Activated naive CD4-positive, alpha-beta T cell treated with anti-CD3 and anti-CD28 coated beads for 36 hours (primary cell): ENCODE results near the gene RABGGTA. TPM values are rescaled to one million over a fixed set of nuclear protein-coding genes. Genes with fewer than 3 reads are reported as not detected.

ENCODE experiments used
- CTCF ChIA-PET: fragments of 350-600 bp; sonication (Branson Sonifier 250); formaldehyde crosslinking; loops from one replicate; lab custom pipeline; 2021; ENCODE audit warnings: antibody characterized with exemption; lab: Charles Lee
- DNase-seq: peaks from one replicate; pipeline ENCODE4 v3.0.0-alpha.2; 2020
- H3K27ac Mint-ChIP-seq: one replicate; pipeline ENCODE4 v1.8.0; 2021; ENCODE audit warnings: mild to moderate bottlenecking, mixed read lengths
- H3K27me3 Mint-ChIP-seq: one replicate; pipeline ENCODE4 v1.8.0; 2021; ENCODE audit warnings: low read depth, mixed read lengths
- H3K36me3 Mint-ChIP-seq: one replicate; pipeline ENCODE4 v1.8.0; 2021; ENCODE audit warnings: low read depth, mixed read lengths
- H3K4me1 Mint-ChIP-seq: one replicate; pipeline ENCODE4 v1.8.0; 2021; ENCODE audit warnings: low read depth, mixed read lengths
- H3K4me3 Mint-ChIP-seq: one replicate; pipeline ENCODE4 v1.8.0; 2021; ENCODE audit warnings: mild to moderate bottlenecking, moderate library complexity, mixed read lengths
- H3K9me3 Mint-ChIP-seq: one replicate; pipeline ENCODE4 v1.8.0; 2021; ENCODE audit warnings: mixed read lengths
- intact Hi-C: fragments of 100-400 bp; cut with micrococcal nuclease; formaldehyde crosslinking; loops from one replicate; pipeline ENCODE4 v1.15.1; 2023
- total RNA-seq, 2 experiments: library from RNA; stranded (reverse); gene quantifications; one replicate each; pipeline ENCODE4 v1.2.3, GENCODE V29; 2021

Gene RABGGTA
- total RNA-seq, 2 experiments from 2014 or later: 74.9 to 76.2 TPM

DNA sequence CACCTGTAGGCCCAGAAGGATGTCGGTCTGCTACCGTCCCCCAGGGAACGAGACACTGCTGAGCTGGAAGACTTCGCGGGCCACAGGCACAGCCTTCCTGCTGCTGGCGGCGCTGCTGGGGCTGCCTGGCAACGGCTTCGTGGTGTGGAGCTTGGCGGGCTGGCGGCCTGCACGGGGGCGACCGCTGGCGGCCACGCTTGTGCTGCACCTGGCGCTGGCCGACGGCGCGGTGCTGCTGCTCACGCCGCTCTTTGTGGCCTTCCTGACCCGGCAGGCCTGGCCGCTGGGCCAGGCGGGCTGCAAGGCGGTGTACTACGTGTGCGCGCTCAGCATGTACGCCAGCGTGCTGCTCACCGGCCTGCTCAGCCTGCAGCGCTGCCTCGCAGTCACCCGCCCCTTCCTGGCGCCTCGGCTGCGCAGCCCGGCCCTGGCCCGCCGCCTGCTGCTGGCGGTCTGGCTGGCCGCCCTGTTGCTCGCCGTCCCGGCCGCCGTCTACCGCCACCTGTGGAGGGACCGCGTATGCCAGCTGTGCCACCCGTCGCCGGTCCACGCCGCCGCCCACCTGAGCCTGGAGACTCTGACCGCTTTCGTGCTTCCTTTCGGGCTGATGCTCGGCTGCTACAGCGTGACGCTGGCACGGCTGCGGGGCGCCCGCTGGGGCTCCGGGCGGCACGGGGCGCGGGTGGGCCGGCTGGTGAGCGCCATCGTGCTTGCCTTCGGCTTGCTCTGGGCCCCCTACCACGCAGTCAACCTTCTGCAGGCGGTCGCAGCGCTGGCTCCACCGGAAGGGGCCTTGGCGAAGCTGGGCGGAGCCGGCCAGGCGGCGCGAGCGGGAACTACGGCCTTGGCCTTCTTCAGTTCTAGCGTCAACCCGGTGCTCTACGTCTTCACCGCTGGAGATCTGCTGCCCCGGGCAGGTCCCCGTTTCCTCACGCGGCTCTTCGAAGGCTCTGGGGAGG lies 39.5 kb upstream of the RABGGTA start, which contains the start of gene LTB4R:
Gene LTB4R (plus strand): TSS at position 857 of the 959 bp plus-strand sequence. CDS start 4,150 bp downstream, outside the sequence.
- peaks cover 24% of the 10 kb centered on the region for H3K36me3 Mint-ChIP-seq
- intact Hi-C loops: loop anchor here (1.0 kb wide), 1 partner anchor 21 kb away; no protein-coding TSS in a partner anchor
- H3K9me3 Mint-ChIP-seq: no peaks in the 10 kb centered on the region

DNA sequence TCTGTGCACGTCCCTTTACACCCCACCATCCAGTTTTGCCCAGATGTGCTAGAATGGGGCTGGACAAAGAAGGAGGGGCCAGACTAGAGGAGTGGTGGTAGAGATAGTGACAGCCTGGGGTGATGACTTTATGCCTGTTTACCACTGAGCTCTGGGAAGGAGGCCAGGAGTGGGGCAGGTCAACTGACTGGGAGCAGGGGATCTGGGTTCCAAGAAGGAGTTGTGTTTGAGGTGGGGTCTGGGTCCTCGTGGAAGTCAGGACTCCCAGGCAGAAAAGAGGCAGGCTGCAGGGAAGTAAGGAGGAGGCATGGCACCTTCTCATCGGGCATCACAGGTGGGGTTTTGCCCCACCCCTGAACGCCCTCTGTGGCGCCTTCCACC lies 38.9 kb upstream of the RABGGTA start:
- Mint-ChIP-seq H3K4me1 (peaks cover 60% of the 10 kb centered on the region), H3K27me3 (no peaks in the 10 kb centered on the region), H3K9me3 (no peaks in the 10 kb centered on the region), H3K27ac (peak overlapping the region; percentile 39), H3K36me3 (peaks cover 30% of the 10 kb centered on the region), H3K4me3 (peak overlapping the region; percentile 71)
- intact Hi-C loops: no loop called here
- DNase-seq: no peak
- CTCF ChIA-PET: interaction anchor here (0.8 to 8.5 kb wide), 14 partner anchors 9 to 202 kb away, joined by 3 to 121 read pairs (median 14); partner anchors contain the start of genes ADCY4, CHMP4A, DHRS1 and MDP1

More for the DNA sequence above, 39.5 kb upstream of the RABGGTA start, which contains the start of gene LTB4R:
- CTCF ChIA-PET: interaction anchor here (0.8 to 8.5 kb wide), 16 partner anchors 10 to 203 kb away, joined by 3 to 121 read pairs (median 4); partner anchors contain the start of genes ADCY4, DHRS1, MDP1 and NOP9
- H3K4me1 Mint-ChIP-seq: peaks cover 64% of the 10 kb centered on the region
- peak; percentile 71 for DNase-seq
- peak within 1 kb of the TSS; percentile 71 for H3K4me3 Mint-ChIP-seq
- H3K27ac Mint-ChIP-seq: peak within 1 kb of the TSS; percentile 68
- no peaks in the 10 kb centered on the region for H3K27me3 Mint-ChIP-seq

DNA sequence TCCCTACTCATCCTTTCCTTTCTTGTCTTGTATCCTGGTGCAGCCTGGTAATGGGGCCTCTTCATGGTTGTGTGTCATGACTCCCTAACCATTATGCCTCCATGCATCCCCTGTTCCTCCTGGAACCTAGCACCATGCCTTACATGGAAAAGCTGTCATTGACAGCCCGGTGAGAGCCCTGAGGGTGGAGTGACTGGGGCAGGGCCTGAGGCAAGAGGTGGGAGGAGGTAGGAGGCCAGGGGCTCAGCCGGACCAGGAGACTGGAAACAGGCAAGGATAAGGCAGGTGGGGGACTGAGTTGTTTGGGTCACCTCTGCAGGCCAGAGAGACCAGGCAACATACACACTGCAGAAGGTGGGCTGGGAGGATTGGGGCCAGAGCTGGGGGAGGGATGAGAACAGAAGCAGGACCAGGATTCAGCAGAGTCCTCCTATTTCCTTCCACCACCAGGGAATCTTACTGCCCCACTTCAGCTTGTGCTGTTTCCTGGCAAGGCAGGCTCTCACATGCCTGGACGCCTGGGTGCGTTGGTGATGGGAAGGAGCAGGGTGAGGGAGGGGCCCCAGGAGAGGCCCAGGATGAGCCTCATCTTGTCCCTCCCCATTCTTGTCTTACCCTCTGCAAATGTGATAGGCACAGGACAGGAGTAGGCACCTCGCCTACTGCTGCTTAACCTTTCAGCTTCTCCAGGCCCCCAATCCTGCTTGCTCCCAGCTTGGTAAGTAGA lies 38.3 kb upstream of the RABGGTA start, which contains the start of gene LTB4R2:
Gene LTB4R2 (plus strand): TSS at position 603 of the 727 bp plus-strand sequence. CDS start 525 bp downstream, outside the sequence.
- H3K36me3 Mint-ChIP-seq: peaks cover 34% of the 10 kb centered on the region
- no peaks in the 10 kb centered on the region for H3K27me3 Mint-ChIP-seq
- no peak for DNase-seq
- H3K27ac Mint-ChIP-seq: peak within 1 kb of the TSS; percentile 39
- CTCF ChIA-PET: interaction anchor here (0.8 to 8.5 kb wide), 21 partner anchors 9 to 219 kb away, joined by 3 to 121 read pairs (median 11); partner anchors contain the start of genes ADCY4, CHMP4A, DHRS1 and KHNYN
- H3K9me3 Mint-ChIP-seq: no peaks in the 10 kb centered on the region
- H3K4me1 Mint-ChIP-seq: peaks cover 58% of the 10 kb centered on the region
- intact Hi-C loops: no loop called here
- peak within 1 kb of the TSS; percentile 71 for H3K4me3 Mint-ChIP-seq

DNA sequence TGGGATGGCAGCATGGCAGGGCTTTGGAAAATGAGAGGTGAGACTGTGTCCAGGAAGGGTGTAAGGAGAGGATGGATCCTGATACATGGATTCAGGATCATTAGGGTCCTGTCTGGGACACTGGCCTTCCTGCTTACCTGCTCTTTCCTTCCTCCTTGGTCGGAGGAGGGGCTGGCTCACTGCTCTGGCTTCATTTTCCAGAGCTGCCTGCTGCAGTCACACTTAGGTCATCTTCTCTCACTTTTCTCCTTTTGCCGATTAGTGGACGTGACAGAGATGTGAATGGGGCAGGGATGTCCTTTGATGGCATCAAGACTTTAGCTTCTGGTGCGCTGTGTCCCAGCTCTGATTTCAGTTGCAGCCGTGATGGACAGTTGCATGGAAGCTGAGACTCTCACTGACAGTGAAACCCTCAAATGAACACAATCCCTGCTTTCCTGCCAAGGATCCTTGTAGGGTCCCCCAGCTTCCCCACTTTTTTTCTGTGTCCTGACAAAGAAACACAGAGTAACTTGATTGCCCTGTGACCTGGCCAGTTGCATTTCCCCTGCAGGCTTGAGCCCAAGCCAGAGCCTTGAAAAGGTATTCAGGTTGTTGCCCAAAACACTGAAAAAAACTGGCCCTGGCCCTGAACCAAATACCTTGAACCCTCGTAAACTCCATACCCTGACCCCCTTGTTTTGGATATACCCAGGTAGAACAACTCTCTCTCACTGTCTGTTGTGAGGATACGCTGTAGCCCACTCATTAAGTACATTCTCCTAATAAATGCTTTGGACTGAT lies 37.1 kb upstream of the RABGGTA start:
- H3K4me3 Mint-ChIP-seq: no peak overlapping the region
- H3K27ac Mint-ChIP-seq: no peak overlapping the region
- DNase-seq: no peak
- intact Hi-C loops: loop anchor here (1.0 kb wide), 7 partner anchors 9 to 250 kb away; partner anchors contain the start of genes DCAF11, DHRS1, MDP1 and NOP9
- no peaks in the 10 kb centered on the region for H3K9me3 Mint-ChIP-seq
- H3K27me3 Mint-ChIP-seq: no peaks in the 10 kb centered on the region
- H3K4me1 Mint-ChIP-seq: peaks cover 46% of the 10 kb centered on the region
- peaks cover 34% of the 10 kb centered on the region for H3K36me3 Mint-ChIP-seq
- CTCF ChIA-PET: interaction anchor here (0.7 to 8.5 kb wide), 41 partner anchors 8 to 250 kb away, joined by 3 to 121 read pairs (median 6); partner anchors contain the start of genes ADCY4, CHMP4A, DHRS1 and GMPR2

DNA sequence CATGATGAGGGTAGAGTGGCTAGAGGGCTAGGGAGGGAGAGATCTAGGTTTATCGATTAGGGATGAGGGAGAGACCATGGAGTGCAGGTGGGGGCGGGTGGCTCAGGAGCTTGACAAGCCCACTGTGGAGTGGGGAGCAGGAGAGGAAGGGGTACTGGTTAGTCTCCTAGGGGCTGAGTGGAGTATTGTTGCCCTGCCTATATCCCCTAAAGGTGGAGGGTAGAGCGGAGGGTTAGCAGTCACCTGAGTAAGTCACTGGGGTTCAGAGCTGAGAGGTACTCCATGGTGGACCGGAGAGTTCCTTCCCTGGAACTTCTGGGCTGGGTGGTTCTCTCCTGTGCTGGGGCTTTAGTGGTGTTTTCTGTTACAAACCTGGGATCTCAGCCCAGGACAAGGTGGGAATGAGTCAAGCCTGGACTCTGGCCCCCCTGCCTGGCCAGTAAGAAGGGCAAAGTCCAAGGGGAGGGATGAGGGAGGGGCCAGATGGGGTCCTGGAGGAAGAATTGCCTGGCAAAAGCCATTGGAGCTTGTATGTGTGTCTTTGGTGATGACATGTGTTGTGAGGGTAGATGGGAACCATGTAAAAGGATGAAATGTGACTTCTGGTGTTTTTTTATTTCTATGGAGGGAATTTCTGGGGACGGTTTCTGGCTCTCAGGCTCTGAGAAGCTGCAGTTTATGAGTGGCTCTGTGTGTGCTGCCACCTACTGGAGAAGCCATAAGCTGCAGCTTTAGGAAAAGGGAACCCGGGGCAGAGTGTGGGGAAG lies 36.4 kb upstream of the RABGGTA start, which contains the start of gene CIDEB:
Gene CIDEB (minus strand): TSS at position 403 of the 767 bp plus-strand sequence. CDS start 119 bp downstream, at position 284.
- intact Hi-C loops: loop anchor here (1.0 kb wide), 7 partner anchors 8 to 249 kb away; partner anchors contain the start of genes DCAF11, DHRS1, MDP1 and NOP9
- CTCF ChIA-PET: interaction anchor here (0.6 to 8.5 kb wide), 47 partner anchors 8 to 249 kb away, joined by 3 to 121 read pairs (median 5); partner anchors contain the start of genes ADCY4, CHMP4A, DHRS1 and GMPR2
- peak; percentile 83 for DNase-seq
- H3K9me3 Mint-ChIP-seq: no peaks in the 10 kb centered on the region
- H3K27me3 Mint-ChIP-seq: no peaks in the 10 kb centered on the region
- H3K27ac Mint-ChIP-seq: peak within 1 kb of the TSS; percentile 25
- H3K36me3 Mint-ChIP-seq: peaks cover 34% of the 10 kb centered on the region
- peaks cover 39% of the 10 kb centered on the region for H3K4me1 Mint-ChIP-seq
- no peak within 1 kb of the TSS for H3K4me3 Mint-ChIP-seq

DNA sequence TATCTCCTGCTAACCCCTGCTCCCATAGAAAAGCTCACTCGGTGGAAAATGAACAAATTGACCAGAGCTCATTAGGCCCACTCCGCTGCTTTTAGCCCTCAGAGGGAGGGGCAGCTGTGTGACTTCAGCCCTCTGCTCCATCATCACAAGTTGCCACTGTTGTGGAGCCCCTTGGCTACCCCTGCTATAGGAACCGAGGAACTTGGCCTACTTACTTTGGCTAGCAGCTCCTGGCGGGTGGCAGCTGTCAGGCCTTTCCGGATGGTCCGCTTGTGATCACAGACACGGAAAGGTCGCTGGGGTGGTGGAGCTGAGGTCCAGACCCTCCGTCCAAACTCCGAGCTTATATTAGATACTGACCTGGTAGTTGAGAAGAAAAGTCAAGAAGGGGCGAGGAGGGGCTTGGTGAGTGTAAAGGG lies 35.8 kb upstream of the RABGGTA start:
- Mint-ChIP-seq H3K4me1 (peaks cover 34% of the 10 kb centered on the region), H3K36me3 (peaks cover 35% of the 10 kb centered on the region), H3K27ac (no peak overlapping the region), H3K27me3 (no peaks in the 10 kb centered on the region), H3K9me3 (no peaks in the 10 kb centered on the region), H3K4me3 (no peak overlapping the region)
- CTCF ChIA-PET: interaction anchor here (0.7 to 8.5 kb wide), 22 partner anchors 9 to 190 kb away, joined by 3 to 121 read pairs (median 6); partner anchors contain the start of genes ADCY4, CHMP4A, KHNYN and MDP1
- no peak for DNase-seq
- intact Hi-C loops: no loop called here

DNA sequence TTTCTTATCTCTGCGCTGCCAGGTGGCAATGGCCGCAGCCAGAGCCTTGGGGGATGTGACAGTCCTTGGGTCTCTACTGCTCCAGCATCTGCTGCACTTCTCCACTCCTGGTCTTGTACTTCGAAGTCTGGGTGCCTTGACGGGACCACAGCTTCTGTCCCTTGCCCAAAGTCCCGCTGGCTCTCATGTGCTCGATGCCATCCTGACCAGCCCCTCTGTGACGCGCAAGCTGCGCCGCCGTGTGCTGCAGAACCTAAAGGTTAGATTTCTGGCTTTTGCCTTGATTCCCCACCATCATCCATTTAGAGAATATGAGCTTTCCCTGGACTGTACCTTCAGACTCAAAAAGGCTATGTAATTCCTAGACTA lies 32.6 kb upstream of the RABGGTA start:
- H3K27ac Mint-ChIP-seq: no peak overlapping the region
- H3K4me3 Mint-ChIP-seq: no peak overlapping the region
- CTCF ChIA-PET: interaction anchor here (0.8 to 1.6 kb wide), 5 partner anchors 27 to 133 kb away, joined by 3 to 7 read pairs (median 3); partner anchors contain the start of genes MDP1 and TINF2
- no peaks in the 10 kb centered on the region for H3K27me3 Mint-ChIP-seq
- DNase-seq: no peak
- H3K4me1 Mint-ChIP-seq: peaks cover 34% of the 10 kb centered on the region
- H3K9me3 Mint-ChIP-seq: no peaks in the 10 kb centered on the region
- intact Hi-C loops: no loop called here
- H3K36me3 Mint-ChIP-seq: peaks cover 37% of the 10 kb centered on the region

DNA sequence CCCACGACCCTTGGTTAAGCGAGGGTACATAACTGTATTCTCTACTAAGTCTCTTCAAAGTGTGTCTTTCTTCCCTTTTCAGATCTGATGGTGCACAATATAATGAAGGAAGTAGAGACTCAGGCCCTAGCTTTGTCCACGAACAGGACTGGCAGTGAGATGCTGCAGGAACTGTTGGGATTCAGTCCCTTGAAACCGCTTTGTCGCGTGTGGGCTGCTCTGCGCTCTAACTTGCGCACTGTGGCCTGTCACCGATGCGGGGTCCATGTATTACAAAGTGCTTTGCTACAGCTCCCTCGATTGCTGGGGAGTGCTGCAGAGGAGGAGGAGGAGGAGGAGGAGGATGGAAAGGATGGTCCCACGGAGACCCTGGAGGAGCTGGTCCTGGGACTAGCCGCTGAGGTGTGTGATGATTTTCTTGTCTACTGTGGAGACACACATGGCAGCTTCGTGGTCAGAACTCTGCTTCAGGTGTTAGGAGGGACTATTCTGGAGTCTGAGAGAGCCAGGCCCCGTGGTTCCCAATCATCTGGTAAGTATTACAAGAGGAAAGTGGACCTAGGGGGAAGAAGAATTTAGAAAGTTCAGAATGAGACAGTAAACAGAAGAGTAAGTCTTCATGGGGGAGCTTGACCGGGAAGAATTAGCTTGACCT lies 29.1 kb upstream of the RABGGTA start:
- Mint-ChIP-seq H3K9me3 (no peaks in the 10 kb centered on the region), H3K36me3 (peaks cover 23% of the 10 kb centered on the region), H3K4me1 (peaks cover 47% of the 10 kb centered on the region), H3K27me3 (no peaks in the 10 kb centered on the region), H3K4me3 (peak overlapping the region; percentile 87), H3K27ac (peak overlapping the region; percentile 52)
- intact Hi-C loops: no loop called here
- no peak for DNase-seq
- CTCF ChIA-PET: interaction anchor here (0.6 to 9.3 kb wide), 10 partner anchors 8 to 210 kb away, joined by 3 to 310 read pairs (median 6); partner anchors contain the start of genes CIDEB, LTB4R, LTB4R2 and MDP1

DNA sequence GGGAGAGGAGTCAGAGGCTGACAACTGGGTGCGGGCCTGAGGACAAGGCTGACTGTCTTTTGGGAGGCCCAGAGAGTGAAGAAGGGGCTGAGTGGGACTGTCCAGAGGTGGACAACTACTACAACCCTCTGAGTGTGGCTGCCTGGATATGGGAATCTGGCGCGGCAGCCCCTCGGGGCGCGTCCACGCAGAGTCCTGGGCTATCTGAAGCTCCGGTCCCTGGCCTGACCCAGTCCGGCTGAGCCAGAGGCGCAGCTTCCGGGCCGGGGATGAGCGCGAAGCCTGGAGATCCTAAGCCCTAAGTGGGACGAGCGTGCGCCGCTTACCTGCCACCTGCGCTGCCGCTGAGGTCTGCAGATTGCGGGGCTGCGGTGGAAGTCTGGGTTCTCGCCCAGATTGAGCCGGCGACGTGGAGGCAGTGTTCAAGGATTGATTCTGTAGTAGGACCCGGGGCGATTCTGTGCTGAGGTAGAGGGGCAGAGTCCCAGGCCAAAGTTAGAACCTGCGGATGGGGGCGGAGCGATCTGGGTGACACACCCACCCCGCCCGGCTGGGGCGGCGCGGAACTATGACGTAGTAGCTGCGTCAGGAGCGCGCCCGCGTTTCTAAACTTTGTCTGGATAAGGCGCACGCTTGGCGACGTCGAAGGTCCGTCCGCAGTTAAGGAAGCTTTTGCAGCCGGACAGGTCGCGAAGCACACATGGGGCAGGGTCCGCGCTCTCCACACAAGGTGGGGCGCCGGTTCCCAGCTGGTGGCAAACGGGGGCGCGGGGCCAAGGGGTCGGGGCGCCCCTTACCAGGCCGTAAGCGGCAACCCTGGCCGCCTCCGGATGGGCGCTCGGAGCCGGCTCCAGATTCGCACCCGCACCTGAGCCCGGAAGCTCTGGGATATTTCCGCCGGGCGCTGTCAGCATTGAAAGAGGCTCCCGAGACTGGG lies 28.1 kb upstream of the RABGGTA start, which contains the start of the genes DHRS1 and NOP9:
Gene DHRS1 (minus strand): TSS at position 526 of the 937 bp plus-strand sequence. CDS start 674 bp downstream, outside the sequence.
Gene NOP9 (plus strand): TSS at position 596 of the 937 bp plus-strand sequence. CDS start 105 bp downstream, at position 701.
- Mint-ChIP-seq H3K27ac (peak within 1 kb of the TSS; percentile 89), H3K4me3 (peak within 1 kb of the TSS; percentile 87), H3K27me3 (no peaks in the 10 kb centered on the region), H3K36me3 (peaks cover 14% of the 10 kb centered on the region), H3K4me1 (peaks cover 47% of the 10 kb centered on the region), H3K9me3 (no peaks in the 10 kb centered on the region)
- DNase-seq: peak; percentile 94
- CTCF ChIA-PET: interaction anchor here (0.6 to 9.3 kb wide), 18 partner anchors 8 to 152 kb away, joined by 3 to 310 read pairs (median 13); partner anchors contain the start of genes CHMP4A, CIDEB, IRF9 and LTB4R
- intact Hi-C loops: loop anchor here (1.0 to 5.0 kb wide), 8 partner anchors 9 to 207 kb away; partner anchors contain the start of genes CHMP4A, DCAF11, GMPR2 and IPO4
